Measurements from ENCODE around the gene TNFSF4. TPM values are rescaled to one million over a fixed set of nuclear protein-coding genes. Genes with fewer than 3 reads are reported as not detected.
"Not testable (repeated sequence)": the region's sequence is repeated elsewhere in the genome, so short reads cannot be mapped to it uniquely, and the experiment has no call there.

Gene TNFSF4
- total RNA-seq, 1 donor from 2014 or later = 1.3 TPM

DNA sequence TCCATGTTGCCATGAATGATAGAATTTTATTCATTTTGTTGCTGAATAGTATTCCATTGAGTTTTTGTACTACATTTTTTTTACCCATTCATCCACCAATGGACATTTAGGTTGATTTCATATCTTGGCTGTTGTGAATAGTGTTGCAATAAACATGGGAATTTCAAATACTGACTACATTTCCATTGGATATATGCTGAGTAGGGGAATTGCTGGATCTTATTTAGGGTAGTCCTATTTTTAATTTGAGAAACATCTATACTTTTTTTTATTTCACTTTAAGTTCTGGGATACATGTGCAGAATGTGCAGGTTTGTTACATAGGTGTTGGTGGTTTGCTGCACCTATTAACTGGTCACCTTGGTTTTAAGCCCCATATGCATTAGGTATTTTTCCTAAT, 38.8 kb upstream of the TNFSF4 start:
- TF ChIP-seq, protein P1, sequence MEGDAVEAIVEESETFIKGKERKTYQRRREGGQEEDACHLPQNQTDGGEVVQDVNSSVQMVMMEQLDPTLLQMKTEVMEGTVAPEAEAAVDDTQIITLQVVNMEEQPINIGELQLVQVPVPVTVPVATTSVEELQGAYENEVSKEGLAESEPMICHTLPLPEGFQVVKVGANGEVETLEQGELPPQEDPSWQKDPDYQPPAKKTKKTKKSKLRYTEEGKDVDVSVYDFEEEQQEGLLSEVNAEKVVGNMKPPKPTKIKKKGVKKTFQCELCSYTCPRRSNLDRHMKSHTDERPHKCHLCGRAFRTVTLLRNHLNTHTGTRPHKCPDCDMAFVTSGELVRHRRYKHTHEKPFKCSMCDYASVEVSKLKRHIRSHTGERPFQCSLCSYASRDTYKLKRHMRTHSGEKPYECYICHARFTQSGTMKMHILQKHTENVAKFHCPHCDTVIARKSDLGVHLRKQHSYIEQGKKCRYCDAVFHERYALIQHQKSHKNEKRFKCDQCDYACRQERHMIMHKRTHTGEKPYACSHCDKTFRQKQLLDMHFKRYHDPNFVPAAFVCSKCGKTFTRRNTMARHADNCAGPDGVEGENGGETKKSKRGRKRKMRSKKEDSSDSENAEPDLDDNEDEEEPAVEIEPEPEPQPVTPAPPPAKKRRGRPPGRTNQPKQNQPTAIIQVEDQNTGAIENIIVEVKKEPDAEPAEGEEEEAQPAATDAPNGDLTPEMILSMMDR (IDR thresholded peaks at IDR 0.05; ENCODE audit: insufficient read depth, low read length, poor library complexity, severe bottlenecking) = no peak
- no peaks in the 10 kb centered on the region for H3K27me3 ChIP-seq (ENCODE audit: control insufficient read depth, insufficient read depth, low read length)
- DNase-seq (ENCODE audit: low read depth) = no peak
- no peaks in the 10 kb centered on the region for H3K36me3 ChIP-seq (ENCODE audit: control insufficient read depth, insufficient read depth, low read length)
- no peak overlapping the region for H3K4me3 ChIP-seq (ENCODE audit: low read depth, low read length)

DNA sequence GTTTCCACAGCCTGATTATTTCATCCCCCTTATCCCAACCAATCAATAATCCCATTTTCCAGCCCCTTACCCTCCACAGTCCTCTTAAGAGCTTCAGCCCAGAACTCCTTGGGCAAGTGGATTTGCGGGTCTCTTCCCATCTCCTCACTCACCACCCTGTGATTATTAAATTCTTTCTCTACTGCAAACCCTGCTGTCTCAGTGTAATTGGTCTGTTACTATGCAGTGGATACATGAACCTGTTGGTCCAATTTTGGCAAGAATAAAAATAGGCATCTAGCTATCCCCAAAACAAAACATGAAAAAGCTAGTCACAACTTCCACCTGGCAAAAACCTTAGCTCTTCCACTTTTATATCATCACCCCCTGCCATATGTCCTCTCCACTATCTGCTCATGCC, 36.2 kb upstream of the TNFSF4 start:
- Histone ChIP-seq H3K36me3 (ENCODE audit: control insufficient read depth, insufficient read depth, low read length) (no peaks in the 10 kb centered on the region), H3K27me3 (ENCODE audit: control insufficient read depth, insufficient read depth, low read length) (no peaks in the 10 kb centered on the region), H3K4me3 (ENCODE audit: low read depth, low read length) (no peak overlapping the region)
- TF ChIP-seq, protein P1 (IDR thresholded peaks at IDR 0.05; ENCODE audit: insufficient read depth, low read length, poor library complexity, severe bottlenecking) = no peak
- DNase-seq (ENCODE audit: low read depth) = no peak

DNA sequence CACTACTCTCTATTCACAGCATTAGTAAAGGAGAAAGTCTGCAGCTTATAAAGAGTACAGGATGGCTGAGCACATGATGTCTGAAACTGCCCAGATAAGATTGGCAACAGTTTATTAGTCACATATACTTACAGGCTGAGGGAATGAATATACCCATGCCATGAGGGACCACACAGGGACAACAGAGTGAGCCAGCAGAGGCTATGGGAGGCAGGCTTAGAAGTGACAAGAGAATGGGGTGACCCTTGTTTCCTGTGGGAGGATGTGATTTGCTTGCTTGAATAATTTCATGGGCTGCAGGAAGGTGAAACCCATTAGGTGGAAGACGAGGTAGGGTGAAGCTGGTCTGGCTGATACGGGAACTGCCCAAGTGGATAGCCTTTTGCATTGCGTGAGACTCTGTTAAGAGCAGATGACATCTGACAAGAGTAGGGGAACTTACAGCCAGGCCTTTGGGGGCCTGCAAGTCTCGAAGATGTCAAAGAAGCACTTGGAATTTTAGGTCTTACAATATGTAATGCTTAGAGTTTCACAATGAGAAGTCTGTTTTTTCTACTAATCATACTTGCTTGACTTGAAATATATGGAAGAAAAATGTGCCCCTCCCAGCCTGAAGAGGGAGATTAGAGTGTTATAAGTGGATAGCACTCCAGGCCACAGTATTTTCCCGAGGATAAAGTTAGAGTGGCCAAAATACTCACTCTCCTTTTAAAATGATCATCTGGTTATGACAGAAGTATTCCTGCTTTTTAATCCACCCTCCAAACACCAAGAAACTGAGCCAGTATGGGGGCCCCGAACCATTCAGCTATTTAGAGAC, 34.6 kb upstream of the TNFSF4 start:
- DNase-seq (ENCODE audit: low read depth) = no peak

DNA sequence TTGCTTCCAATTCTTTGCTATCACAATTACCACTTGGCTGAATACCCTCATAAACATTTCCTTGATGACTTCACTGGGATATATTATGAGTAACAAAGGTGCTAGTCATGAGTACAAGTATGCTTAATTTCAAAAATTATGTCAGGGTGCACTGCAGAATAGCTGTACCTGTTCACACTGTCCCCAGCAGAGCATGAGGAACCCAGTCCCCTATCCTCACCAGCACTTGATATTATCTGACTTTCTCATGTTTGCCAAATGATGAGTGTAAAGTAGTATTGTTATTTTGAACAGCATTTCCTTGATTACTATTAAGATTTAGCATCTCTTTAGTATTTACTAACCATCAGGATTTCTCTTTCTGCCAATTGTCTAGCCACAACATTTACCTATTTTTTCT, 33.5 kb upstream of the TNFSF4 start:
- Histone ChIP-seq H3K4me3 (ENCODE audit: low read depth, low read length) (no peak overlapping the region), H3K36me3 (ENCODE audit: control insufficient read depth, insufficient read depth, low read length) (no peaks in the 10 kb centered on the region), H3K27me3 (ENCODE audit: control insufficient read depth, insufficient read depth, low read length) (no peaks in the 10 kb centered on the region)
- no peak for DNase-seq (ENCODE audit: low read depth)
- TF ChIP-seq, protein P1 (IDR thresholded peaks at IDR 0.05; ENCODE audit: insufficient read depth, low read length, poor library complexity, severe bottlenecking) = no peak

More for the DNA sequence above, 34.6 kb upstream of the TNFSF4 start:
- no peaks in the 10 kb centered on the region for H3K27me3 ChIP-seq (ENCODE audit: control insufficient read depth, insufficient read depth, low read length)
- H3K4me3 ChIP-seq (ENCODE audit: low read depth, low read length) = no peak overlapping the region
- no peaks in the 10 kb centered on the region for H3K36me3 ChIP-seq (ENCODE audit: control insufficient read depth, insufficient read depth, low read length)
- TF ChIP-seq, protein P1 (IDR thresholded peaks at IDR 0.05; ENCODE audit: insufficient read depth, low read length, poor library complexity, severe bottlenecking) = no peak

DNA sequence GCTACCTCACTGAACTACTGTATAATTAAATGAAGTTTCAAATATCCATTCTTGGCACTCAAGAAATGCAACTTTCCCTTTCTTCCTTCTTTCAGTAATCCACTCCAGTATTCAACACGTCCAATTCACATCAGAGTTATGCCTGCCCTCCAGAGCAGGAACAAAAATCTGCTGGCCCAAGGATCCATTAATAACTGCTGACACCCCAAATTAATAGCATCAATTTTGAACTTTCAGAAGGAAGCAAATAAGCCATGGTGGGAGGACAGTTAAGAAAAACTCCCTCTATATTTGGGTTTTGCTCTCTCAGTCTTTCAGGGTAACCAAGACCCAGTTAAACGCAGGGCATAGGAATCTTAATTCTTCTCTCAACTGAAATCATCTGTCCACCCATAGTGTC, 31.9 kb upstream of the TNFSF4 start:
- TF ChIP-seq, protein P1 (IDR thresholded peaks at IDR 0.05; ENCODE audit: insufficient read depth, low read length, poor library complexity, severe bottlenecking) = no peak
- Histone ChIP-seq H3K36me3 (ENCODE audit: control insufficient read depth, insufficient read depth, low read length) (no peaks in the 10 kb centered on the region), H3K27me3 (ENCODE audit: control insufficient read depth, insufficient read depth, low read length) (no peaks in the 10 kb centered on the region), H3K4me3 (ENCODE audit: low read depth, low read length) (no peak overlapping the region)
- DNase-seq (ENCODE audit: low read depth) = no peak

DNA sequence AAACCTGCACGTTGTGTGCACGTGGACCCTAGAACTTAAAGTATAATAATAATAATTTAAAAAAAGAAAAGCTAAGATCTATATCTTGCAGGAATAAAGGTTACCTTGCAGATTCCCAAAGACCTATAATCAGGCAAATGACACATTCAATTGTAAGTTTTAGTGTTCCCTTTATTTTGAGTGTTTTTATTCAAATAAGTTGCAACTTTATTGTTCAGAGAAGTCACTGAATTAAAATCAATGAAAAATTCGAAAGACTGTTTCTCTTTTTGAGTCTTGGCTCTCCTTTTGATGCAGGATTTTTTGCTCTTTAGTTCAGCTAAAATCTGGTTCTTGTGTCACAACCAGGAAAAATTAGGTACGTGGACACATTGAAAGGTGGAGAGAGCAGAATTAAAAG, 27.8 kb upstream of the TNFSF4 start:
- TF ChIP-seq, protein P1 (IDR thresholded peaks at IDR 0.05; ENCODE audit: insufficient read depth, low read length, poor library complexity, severe bottlenecking) = no peak
- Histone ChIP-seq H3K27me3 (ENCODE audit: control insufficient read depth, insufficient read depth, low read length) (no peaks in the 10 kb centered on the region), H3K36me3 (ENCODE audit: control insufficient read depth, insufficient read depth, low read length) (no peaks in the 10 kb centered on the region), H3K4me3 (ENCODE audit: low read depth, low read length) (no peak overlapping the region)
- no peak for DNase-seq (ENCODE audit: low read depth)

DNA sequence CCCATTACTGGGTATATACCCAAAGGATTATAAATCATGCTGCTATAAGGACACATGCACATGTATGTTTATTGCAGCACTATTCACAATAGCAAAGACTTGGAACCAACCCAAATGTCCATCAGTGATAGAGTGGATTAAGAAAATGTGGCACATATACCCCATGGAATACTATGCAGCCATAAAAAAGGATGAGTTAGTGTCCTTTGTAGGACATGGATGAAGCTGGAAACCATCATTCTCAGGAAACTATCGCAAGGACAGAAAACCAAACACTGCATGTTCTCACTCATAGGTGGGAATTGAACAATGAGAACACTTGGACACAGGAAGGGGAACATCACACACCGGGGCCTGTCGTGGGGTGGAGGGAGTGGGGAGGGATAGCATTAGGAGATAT, 27.3 kb upstream of the TNFSF4 start:
- H3K36me3 ChIP-seq (ENCODE audit: control insufficient read depth, insufficient read depth, low read length); H3K27me3 ChIP-seq (ENCODE audit: control insufficient read depth, insufficient read depth, low read length); DNase-seq (ENCODE audit: low read depth); H3K4me3 ChIP-seq (ENCODE audit: low read depth, low read length): not testable (repeated sequence)

DNA sequence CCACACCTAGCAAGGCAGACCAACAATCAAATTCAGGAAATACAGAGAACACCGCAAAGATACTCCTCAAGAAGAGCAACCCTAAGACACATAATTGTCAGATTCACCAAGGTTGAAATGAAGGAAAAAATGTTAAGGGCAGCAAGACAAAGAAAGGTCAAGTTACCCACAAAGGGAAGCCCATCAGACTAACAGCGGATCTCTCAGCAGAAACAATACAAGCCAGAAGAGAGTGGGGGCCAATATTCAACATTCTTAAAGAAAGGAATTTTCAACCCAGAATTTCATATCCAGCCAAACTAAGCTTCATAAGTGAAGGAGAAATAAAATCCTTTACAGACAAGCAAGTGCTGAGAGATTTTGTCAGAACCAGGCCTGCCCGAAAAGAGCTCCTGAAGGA, 21.9 kb upstream of the TNFSF4 start:
- H3K36me3 ChIP-seq (ENCODE audit: control insufficient read depth, insufficient read depth, low read length); H3K27me3 ChIP-seq (ENCODE audit: control insufficient read depth, insufficient read depth, low read length); DNase-seq (ENCODE audit: low read depth); H3K4me3 ChIP-seq (ENCODE audit: low read depth, low read length): not testable (repeated sequence)
